ES-I3 (cell line): ENCODE results near the gene SRD5A3.

ENCODE experiments used
- H3K36me3 ChIP-seq: 2 replicates; pipeline ENCODE4 v1.6.1; 2013; ENCODE audit warnings: mild to moderate bottlenecking, low read length, control low read depth, moderate library complexity; ENCODE audit not compliant: insufficient read depth
- H3K4me1 ChIP-seq: 2 replicates; pipeline ENCODE4 v1.6.1; 2013; ENCODE audit warnings: mild to moderate bottlenecking, control low read depth, low read length; ENCODE audit not compliant: insufficient read depth
- H3K9ac ChIP-seq: 2 replicates; pipeline ENCODE4 v1.6.1; 2013; ENCODE audit warnings: low read depth, mild to moderate bottlenecking, low read length, moderate library complexity
- H3K9me3 ChIP-seq: 2 replicates; pipeline ENCODE4 v1.6.1; 2013; ENCODE audit warnings: mild to moderate bottlenecking, low read length, moderate library complexity; ENCODE audit not compliant: control insufficient read depth, insufficient read depth

The SRD5A3 gene

GRCh38 chr4:55376698-55377097 lies 30.7 kb downstream of the SRD5A3 start:
- no peak overlapping the region for H3K9ac ChIP-seq
- H3K4me1 ChIP-seq = no peaks in the 10 kb centered on the region
- no peaks in the 10 kb centered on the region for H3K9me3 ChIP-seq
- no peaks in the 10 kb centered on the region for H3K36me3 ChIP-seq

DNA sequence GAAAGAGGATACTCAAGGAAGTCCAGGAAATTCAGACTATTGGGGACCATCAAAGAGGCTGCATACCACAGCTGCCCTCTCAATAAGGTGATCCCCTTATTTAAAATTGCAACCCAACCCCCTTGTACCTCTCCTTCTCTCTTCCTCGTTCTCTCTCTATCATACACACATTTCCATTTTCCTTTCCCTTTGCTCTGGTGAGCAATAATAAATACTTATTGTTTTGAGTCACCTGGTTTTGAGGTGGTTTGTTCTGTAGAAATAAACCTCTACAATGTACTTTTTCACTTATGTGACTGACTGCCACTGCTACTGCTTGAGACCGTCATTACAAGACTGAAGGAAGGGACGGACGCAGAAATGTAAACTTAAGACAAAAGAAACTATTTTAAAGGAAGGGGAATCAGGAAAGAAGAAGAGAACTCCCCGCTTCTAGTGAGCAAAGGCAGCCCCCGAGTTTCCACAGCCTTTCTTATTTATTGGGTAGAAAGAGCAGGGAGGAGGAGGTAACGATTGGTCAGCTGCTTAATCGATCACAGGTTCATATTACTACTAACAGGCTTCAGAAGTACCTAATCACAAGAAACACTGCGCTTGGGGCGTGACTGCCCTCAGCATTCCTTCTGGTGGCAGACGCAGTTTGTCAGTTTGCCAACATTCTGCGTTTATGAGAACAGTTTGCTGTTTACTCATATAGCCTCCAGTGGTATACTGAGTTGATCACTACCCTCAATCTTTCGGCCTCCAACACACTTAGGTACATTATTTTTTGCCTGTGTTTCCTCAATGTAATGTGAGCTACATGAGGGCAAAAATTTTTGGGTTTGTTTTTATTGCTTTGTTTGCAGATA lies 32.8 kb downstream of the SRD5A3 start:
- Histone ChIP-seq H3K9ac (no peak overlapping the region), H3K36me3 (no peaks in the 10 kb centered on the region), H3K9me3 (no peaks in the 10 kb centered on the region)

GRCh38 chr4:55380576-55380975 lies 34.5 kb downstream of the SRD5A3 start:
- no peaks in the 10 kb centered on the region for H3K36me3 ChIP-seq
- H3K9ac ChIP-seq = no peak overlapping the region
- no peaks in the 10 kb centered on the region for H3K4me1 ChIP-seq
- no peaks in the 10 kb centered on the region for H3K9me3 ChIP-seq

More for the DNA sequence above, 32.8 kb downstream of the SRD5A3 start:
- H3K4me1 ChIP-seq = no peaks in the 10 kb centered on the region

- no peaks in the 10 kb centered on the region for H3K9me3 ChIP-seq
- H3K9ac ChIP-seq = no peak overlapping the region
- no peaks in the 10 kb centered on the region for H3K36me3 ChIP-seq
- no peaks in the 10 kb centered on the region for H3K4me1 ChIP-seq
Observed at GRCh38 chr4:55381502-55381901, 35.5 kb downstream of the SRD5A3 start.

- no peaks in the 10 kb centered on the region for H3K4me1 ChIP-seq
Observed at GRCh38 chr4:55382488-55383003, 36.5 kb downstream of the SRD5A3 start.

DNA sequence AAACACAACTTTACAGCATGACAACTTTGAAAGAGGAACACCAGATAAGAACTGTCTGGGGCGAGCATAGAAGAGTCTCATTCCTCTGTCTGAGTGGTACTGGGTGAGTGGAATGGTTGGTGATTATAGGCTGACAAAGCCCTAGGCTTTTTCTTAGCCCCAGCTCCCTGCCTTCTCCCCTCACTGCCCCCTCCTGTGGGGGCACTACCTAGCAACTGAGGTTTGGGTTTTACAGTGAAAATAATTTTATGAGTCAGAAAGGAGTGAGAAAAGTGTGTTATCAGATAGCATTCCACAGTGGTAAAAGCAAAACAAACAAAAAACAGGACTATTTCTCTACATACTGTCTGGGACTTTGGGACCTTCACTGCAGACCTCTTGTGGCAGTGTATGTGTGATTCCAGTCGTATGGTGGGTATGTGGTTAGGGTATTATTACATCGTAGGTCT lies 39.2 kb downstream of the SRD5A3 start:
- Histone ChIP-seq H3K4me1 (no peaks in the 10 kb centered on the region), H3K36me3 (no peaks in the 10 kb centered on the region), H3K9ac (no peak overlapping the region)

More at GRCh38 chr4:55382488-55383003, 36.5 kb downstream of the SRD5A3 start:
- Histone ChIP-seq H3K36me3 (no peaks in the 10 kb centered on the region), H3K9ac (no peak overlapping the region), H3K9me3 (no peaks in the 10 kb centered on the region)

DNA sequence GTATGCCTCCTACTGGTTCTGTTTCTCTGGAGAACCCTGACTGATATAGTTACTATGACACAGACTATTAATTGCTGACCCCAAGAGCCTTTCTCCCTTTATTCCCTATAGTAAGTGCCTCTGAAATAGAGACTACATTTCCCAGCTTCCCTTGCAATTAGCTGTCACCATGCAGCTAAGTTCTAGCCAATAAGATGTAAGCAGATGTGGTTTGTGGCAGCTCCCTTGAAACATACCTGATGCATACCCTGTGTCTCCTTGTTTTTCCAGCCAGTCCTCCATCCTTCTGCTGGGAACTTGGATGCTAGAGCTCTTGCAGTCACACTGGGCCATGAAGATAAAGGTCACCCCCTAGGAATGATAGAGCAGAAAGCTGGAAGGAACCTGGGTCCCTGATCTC lies 40.0 kb downstream of the SRD5A3 start:
- H3K36me3 ChIP-seq = no peaks in the 10 kb centered on the region
- H3K4me1 ChIP-seq = no peaks in the 10 kb centered on the region
- H3K9me3 ChIP-seq = no peaks in the 10 kb centered on the region
- no peak overlapping the region for H3K9ac ChIP-seq

More for the DNA sequence above, 39.2 kb downstream of the SRD5A3 start:
- no peaks in the 10 kb centered on the region for H3K9me3 ChIP-seq

DNA sequence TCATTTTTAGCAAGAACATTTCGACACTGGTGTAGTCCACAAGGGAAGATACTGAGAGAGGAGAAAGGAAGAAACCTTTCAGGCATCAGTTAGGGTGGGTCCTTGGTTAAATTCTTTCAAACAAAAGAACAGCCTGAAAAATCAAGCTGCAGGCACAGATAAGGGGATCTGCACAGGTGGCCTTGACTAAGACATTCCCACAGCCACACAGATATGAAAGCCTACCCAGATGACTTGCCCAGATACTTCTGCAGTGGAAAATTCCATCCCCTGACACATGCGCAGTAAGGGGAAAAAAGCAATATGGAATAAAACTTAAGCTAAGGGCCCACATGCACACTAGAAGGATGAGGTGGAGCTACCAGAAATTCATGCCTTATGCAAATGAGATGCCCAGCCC lies 40.8 kb downstream of the SRD5A3 start:
- Histone ChIP-seq H3K4me1 (no peaks in the 10 kb centered on the region), H3K9me3 (no peaks in the 10 kb centered on the region), H3K9ac (no peak overlapping the region), H3K36me3 (no peaks in the 10 kb centered on the region)

DNA sequence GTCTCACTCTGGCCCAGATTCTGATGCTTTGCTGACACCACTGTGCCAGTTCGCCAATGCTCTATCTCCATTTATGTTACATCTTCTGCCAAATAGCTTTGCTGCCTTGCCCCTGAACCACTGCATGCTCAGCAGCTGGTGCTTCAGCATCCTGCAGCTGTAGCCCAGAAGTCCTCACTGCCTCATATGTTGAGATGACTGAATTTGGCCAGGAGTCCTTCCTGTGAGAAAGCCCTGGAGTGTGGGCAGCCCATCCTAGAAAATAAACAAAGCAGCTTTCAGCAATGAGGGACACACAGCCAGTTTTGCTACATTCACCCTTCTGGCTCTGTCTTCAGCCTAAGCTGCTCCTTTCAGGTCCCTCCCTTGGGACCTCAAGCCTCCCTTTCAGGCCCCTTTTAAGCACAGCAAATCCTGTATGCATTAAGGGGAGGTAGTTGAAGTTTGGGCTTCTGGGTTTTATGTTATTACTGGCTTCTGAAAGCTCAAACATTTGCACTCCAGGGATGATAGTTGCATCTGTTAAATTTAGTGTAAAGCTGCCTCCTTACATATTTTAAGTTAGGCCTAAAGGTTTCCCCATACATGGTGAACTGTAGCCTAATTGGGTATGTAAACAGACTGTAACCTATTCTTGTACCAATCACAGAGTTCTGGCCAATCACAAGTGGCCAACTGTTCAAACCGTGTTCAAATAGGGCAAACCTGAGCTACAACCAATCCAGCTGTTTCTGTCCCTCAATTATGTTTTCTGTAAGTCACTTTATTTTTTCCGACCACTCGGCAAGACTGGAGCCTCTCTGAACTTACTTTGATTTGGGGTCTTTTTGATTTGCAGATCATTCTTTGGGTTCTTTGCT lies 47.6 kb downstream of the SRD5A3 start:
- H3K36me3 ChIP-seq = no peaks in the 10 kb centered on the region
- H3K9ac ChIP-seq = no peak overlapping the region
- H3K4me1 ChIP-seq = no peaks in the 10 kb centered on the region
- H3K9me3 ChIP-seq = no peaks in the 10 kb centered on the region

DNA sequence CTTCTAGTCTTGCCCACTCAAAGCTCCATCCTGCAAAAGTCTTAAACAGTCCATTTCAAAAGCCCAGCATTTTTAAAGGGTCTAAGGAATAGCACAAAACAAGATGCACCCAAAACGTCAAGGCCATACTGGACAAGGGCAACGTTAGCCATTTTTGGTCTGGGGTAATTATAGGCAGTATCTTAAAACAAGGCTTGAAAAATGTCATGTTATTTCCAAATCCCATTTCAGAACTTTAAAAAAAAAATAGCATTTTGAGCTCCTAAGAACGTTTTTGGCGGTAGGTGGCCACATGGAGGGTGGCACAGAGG lies 49.1 kb downstream of the SRD5A3 start:
- peak overlapping the region; percentile 93 for H3K9ac ChIP-seq
- no peaks in the 10 kb centered on the region for H3K36me3 ChIP-seq
- H3K9me3 ChIP-seq = no peaks in the 10 kb centered on the region
- no peaks in the 10 kb centered on the region for H3K4me1 ChIP-seq

- no peaks in the 10 kb centered on the region for H3K9me3 ChIP-seq
- no peaks in the 10 kb centered on the region for H3K36me3 ChIP-seq
- H3K9ac ChIP-seq = peak within 1 kb of the TSS; percentile 93
- no peaks in the 10 kb centered on the region for H3K4me1 ChIP-seq
Observed at GRCh38 chr4:55395529-55396307, 49.7 kb downstream of the SRD5A3 start, which contains the start of gene TMEM165. TMEM165 (plus strand) TSS chr4:55395957; CDS start chr4:55396190, 233 bp downstream.

GRCh38 chr4:55396308-55397125 lies 50.5 kb downstream of the SRD5A3 start:
- peak overlapping the region; percentile 93 for H3K9ac ChIP-seq
- no peaks in the 10 kb centered on the region for H3K9me3 ChIP-seq
- no peaks in the 10 kb centered on the region for H3K4me1 ChIP-seq
- H3K36me3 ChIP-seq = no peaks in the 10 kb centered on the region

DNA sequence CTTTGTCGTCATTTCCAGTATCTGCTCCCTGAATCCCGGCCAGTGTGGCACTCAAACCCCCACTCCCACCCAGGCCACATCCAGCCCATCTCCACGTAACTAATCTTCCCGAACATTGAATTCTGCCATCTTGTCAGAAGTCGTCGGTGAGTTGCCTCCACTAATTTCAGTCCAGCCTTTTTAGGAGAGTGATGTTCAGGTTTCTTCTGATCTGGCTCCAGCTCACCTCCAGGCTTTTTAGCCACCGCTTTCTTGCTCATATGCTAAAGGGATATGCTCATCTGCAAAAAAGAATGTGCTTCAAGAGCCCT lies 51.0 kb downstream of the SRD5A3 start:
- Histone ChIP-seq H3K9ac (peak overlapping the region; percentile 93), H3K4me1 (no peaks in the 10 kb centered on the region), H3K9me3 (no peaks in the 10 kb centered on the region), H3K36me3 (no peaks in the 10 kb centered on the region)
